Pancreas (tissue), 10 donors: ENCODE measurements around the gene POLH. TPM values are rescaled to one million over a fixed set of nuclear protein-coding genes. Genes with fewer than 3 reads are reported as not detected.
"Not testable (repeated sequence)": the region's sequence is repeated elsewhere in the genome, so short reads cannot be mapped to it uniquely, and the experiment has no call there.

ENCODE experiments used
- ATAC-seq, 4 donors: fragments of 200-7000 bp; cut with Tn5 transposase; one replicate each; pipeline versions ENCODE4 v1.8.0 to v1.9.1; 2020; ENCODE audit warnings: mild to moderate bottlenecking in 4 of 4, moderate library complexity in 4 of 4
- DNase-seq, 6 donors: peaks; one replicate each; pipeline ENCODE4 v3.0.0-alpha.2; 2020
- FAIRE-seq: peaks from 2 replicates; lab custom pipeline; 2012; peaks lifted over from hg19 to GRCh38; lab: Jason Lieb, UNC
- H3K27ac ChIP-seq, 4 donors: fragments of 200-600 bp; sonication (generic); 1 replicate in 3 of 4; 2 replicates in 1 of 4; pipeline versions ENCODE4 v1.5.0 to v1.8.0; 2020
- H3K27me3 ChIP-seq, 4 donors: fragments of 200-600 bp; one replicate each; pipeline ENCODE4 v1.8.0; 2021
- H3K36me3 ChIP-seq, 3 donors: fragments of 200-600 bp; sonication (generic) in 1 of 3; one replicate each; pipeline versions ENCODE4 v1.5.0 to v1.8.0; 2020 to 2021
- H3K4me1 ChIP-seq, 3 donors: fragments of 200-600 bp; one replicate each; pipeline ENCODE4 v1.8.0; 2021
- H3K4me3 ChIP-seq, 4 donors: fragments of 200-600 bp; sonication (generic) in 2 of 4; one replicate each; pipeline versions ENCODE4 v1.5.0 to v1.8.0; 2020 to 2021
- H3K9me3 ChIP-seq, 4 donors: fragments of 200-600 bp; one replicate each; pipeline ENCODE4 v1.8.0; 2021
- WGBS, 2 donors: extraction: QIAGEN DNeasy Blood & Tissue Kit; methylation state at CpG; one replicate each; pipeline ENCODE4 v1.1.7; 2013; 5-methylcytosine and 5-hydroxymethylcytosine counted together
- intact Hi-C, 3 donors: fragments of 100-400 bp; cut with DNase I; formaldehyde crosslinking; loops; one replicate each; pipeline versions ENCODE4 v1.11.1 to v1.14.2; 2022
- polyA plus RNA-seq, 2 donors: library from polyadenylated mRNA; stranded (reverse); fragments of 200-250 nt; gene quantifications; one replicate each; pipeline ENCODE4 v1.2.3, GENCODE V29; 2013
- total RNA-seq, 6 donors: library from RNA; stranded (reverse); fragmentation: NEBNext Ultra II Directional in 4 of 6; extraction: Animal tissue kit (Norgen Biotek cat#: 25700) in 4 of 6; gene quantifications; one replicate each; pipeline versions ENCODE4 v1.2.1 to v1.2.4, GENCODE V29; 2021 to 2023
- TF ChIP-seq, protein P1 (sequence below), 4 donors: fragments of 200-600 bp; sonication (generic) in 3 of 4; IDR thresholded peaks; one replicate each; pipeline versions ENCODE4 v1.5.0 to v1.8.0; 2021; ENCODE audit warnings: antibody characterized with exemption in 4 of 4
- donor health status: healthy with polysubstance abuse.
- donor health status: DM: no; HTN: no; CAD: no; lungs with moderate emphysema.
- donor health status: DM: no; HTN: no; CAD: no.
- donor health status: control.
- donor health status: control.
- donor health status: Bipolar disorder and iron deficiency.
- donor health status: DM: yes; HTN: yes; CAD: no.
- donor health status: DM: no; HTN: no; CAD: no.
- donor health status: DM: no; HTN: no; CAD: no.
- donor health status: DM: yes; HTN: yes; CAD: no.

Gene POLH
- total and polyA plus RNA-seq, 8 donors: 1.9 to 12.6 (median 7.7) TPM

DNA sequence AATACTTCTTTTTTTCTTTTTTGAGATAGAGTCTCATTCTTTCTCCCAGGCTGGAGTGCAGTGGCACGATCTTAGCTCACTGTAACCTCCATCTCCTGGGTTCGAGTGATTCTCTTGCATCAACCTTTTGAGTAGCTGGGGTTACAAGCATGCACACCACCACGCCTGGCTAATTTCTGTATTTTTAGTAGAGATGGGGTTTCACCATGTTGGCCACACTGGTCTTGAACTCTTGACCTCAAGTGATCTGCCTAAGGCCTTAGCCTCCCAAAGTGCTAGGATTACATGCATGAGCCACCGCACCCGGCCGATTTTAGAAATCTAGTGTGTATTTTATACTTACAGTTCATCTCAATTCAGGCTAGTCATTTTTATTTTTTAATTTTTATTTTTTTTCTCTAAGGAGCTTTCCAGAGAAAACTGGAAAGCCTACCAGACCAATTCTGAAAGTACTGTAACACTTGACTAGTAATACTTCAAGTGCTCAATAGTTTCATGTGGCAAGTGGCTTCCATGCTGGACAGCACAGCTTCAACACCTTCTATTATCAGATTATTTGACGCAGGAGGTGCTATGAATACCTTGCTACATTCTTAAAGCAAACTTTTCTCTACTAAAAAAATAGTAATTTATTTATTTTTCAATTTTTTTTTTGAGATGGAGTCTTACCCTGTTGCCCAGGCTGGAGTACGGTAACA, 34.1 kb upstream of the POLH start:
- TF ChIP-seq, protein P1, sequence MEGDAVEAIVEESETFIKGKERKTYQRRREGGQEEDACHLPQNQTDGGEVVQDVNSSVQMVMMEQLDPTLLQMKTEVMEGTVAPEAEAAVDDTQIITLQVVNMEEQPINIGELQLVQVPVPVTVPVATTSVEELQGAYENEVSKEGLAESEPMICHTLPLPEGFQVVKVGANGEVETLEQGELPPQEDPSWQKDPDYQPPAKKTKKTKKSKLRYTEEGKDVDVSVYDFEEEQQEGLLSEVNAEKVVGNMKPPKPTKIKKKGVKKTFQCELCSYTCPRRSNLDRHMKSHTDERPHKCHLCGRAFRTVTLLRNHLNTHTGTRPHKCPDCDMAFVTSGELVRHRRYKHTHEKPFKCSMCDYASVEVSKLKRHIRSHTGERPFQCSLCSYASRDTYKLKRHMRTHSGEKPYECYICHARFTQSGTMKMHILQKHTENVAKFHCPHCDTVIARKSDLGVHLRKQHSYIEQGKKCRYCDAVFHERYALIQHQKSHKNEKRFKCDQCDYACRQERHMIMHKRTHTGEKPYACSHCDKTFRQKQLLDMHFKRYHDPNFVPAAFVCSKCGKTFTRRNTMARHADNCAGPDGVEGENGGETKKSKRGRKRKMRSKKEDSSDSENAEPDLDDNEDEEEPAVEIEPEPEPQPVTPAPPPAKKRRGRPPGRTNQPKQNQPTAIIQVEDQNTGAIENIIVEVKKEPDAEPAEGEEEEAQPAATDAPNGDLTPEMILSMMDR (IDR thresholded peaks at IDR 0.05): no peak
- peaks cover 4 to 24% (median 18%) of the 10 kb centered on the region in 3 donors for H3K36me3 ChIP-seq
- H3K27me3 ChIP-seq: no peaks in the 10 kb centered on the region
- intact Hi-C loops: no loop called here
- no peak for ATAC-seq
- no peak for DNase-seq
- no peak for FAIRE-seq
- H3K4me1 ChIP-seq: no peaks in the 10 kb centered on the region
- no peaks in the 10 kb centered on the region for H3K9me3 ChIP-seq
- no peak overlapping the region for H3K4me3 ChIP-seq
- H3K27ac ChIP-seq: no peak overlapping the region
- 93 to 95% methylated on average over 8 of the region's 8 CpGs for WGBS, 2 donors

DNA sequence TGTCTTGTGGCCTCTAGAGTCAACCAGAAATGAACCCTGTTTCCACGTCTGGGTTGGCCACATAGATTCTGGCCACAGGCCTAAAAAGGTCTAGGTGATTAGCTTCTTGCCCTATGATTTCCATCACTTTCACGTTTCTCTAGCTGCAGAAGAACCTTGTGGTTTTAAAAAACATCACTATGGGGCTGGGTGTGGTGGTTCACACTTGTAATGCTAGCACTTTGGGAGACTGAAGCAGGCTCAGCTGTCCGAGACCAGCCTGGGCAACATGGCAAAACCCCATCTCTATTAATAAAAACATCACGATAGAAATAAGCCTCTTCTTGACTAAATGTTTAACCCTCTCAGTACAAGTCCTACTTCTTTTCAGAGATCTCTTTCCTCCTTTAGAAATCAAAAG, 31.5 kb upstream of the POLH start:
- no peak for ATAC-seq
- intact Hi-C loops: no loop called here
- Histone ChIP-seq H3K27me3 (no peaks in the 10 kb centered on the region), H3K9me3 (no peaks in the 10 kb centered on the region), H3K36me3 (peaks cover 4 to 46% (median 27%) of the 10 kb centered on the region in 3 donors), H3K4me3 (no peak overlapping the region), H3K4me1 (no peaks in the 10 kb centered on the region), H3K27ac (no peak overlapping the region)
- TF ChIP-seq, protein P1 (IDR thresholded peaks at IDR 0.05): no peak
- FAIRE-seq: no peak
- 66 to 67% methylated on average over 4 of the region's 4 CpGs for WGBS, 2 donors
- DNase-seq: no peak

DNA sequence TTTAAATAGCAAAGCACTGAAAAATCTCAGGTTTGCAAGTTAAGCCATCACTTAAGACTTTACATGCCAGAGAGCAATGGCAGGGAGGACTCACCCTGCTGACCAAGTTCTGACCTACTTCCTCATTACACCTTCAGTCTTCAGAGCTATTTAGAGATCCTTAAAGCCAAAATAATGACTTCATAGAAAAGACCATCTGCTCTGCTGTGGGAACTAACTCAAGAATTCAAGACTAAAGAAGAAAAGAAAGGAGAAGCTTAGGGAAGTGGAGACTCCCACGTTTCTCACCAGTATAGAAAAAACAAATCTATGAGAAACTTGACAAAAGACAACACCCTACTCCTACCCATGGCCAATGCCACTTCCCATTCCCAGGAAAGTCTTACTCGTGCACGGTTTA, 28.8 kb upstream of the POLH start:
- TF ChIP-seq, protein P1 (IDR thresholded peaks at IDR 0.05): no peak
- Histone ChIP-seq H3K4me1 (no peaks in the 10 kb centered on the region), H3K27ac (no peak overlapping the region), H3K9me3 (no peaks in the 10 kb centered on the region), H3K36me3 (peaks cover 4 to 67% (median 43%) of the 10 kb centered on the region in 3 donors), H3K27me3 (no peaks in the 10 kb centered on the region), H3K4me3 (no peak overlapping the region)
- DNase-seq: no peak
- WGBS, 2 donors: 79 to 90% methylated on average over 3 of the region's 3 CpGs
- intact Hi-C loops: no loop called here
- ATAC-seq: no peak
- no peak for FAIRE-seq

DNA sequence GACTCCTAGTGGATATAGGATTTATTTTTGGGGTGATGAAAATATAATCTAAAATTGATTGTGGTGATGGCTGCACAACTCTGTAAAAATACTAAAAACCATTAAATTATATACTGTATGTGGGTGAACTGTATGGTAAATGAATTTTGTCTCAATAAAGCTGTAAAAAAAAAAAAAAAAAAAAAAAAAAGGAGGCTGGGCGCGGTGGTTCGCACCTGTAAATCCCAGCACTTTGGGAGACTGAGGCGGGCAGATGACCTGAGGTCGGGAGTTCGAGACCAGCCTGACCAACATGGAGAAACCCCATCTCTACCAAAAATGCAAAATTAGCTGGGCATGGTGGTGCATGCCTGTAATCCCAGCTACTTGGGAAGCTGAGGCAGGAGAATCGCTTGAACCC, 18.4 kb upstream of the POLH start:
- FAIRE-seq, intact Hi-C loops, H3K4me3 ChIP-seq, H3K4me1 ChIP-seq, ATAC-seq, H3K9me3 ChIP-seq, H3K27me3 ChIP-seq, DNase-seq, H3K27ac ChIP-seq: not testable (repeated sequence)
- peaks cover 3 to 74% (median 15%) of the 10 kb centered on the region in 3 donors for H3K36me3 ChIP-seq
- WGBS, 2 donors: 90 to 96% methylated on average over 6 to 7 of the region's 7 CpGs

DNA sequence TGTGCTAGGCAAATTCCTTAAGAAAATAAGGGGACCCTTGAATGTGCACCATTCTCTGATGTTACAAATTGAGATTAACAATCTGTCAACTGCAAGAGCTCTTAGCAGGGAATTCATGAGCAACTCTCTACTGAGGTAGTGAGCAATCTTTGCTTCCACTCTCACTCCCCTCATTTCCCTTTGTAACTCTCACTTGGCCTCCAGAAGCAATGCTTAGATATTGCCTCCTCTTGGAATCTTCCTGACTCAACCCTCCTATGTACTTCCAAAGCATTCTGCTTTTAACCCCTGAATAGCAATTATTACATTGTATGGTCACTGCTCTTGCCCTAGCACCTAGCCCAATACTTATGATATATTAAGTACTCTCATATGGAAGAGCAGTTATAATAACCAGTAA, 16.7 kb upstream of the POLH start:
- no peaks in the 10 kb centered on the region for H3K27me3 ChIP-seq
- H3K4me1 ChIP-seq: no peaks in the 10 kb centered on the region
- no peak for ATAC-seq
- no peak for FAIRE-seq
- no peak overlapping the region for H3K27ac ChIP-seq
- H3K36me3 ChIP-seq: peaks cover 3 to 82% (median 18%) of the 10 kb centered on the region in 3 donors
- TF ChIP-seq, protein P1 (IDR thresholded peaks at IDR 0.05): no peak
- intact Hi-C loops: no loop called here
- H3K9me3 ChIP-seq: no peaks in the 10 kb centered on the region
- no peak for DNase-seq
- no peak overlapping the region for H3K4me3 ChIP-seq
